Measurements from ENCODE around the gene GTF3C5. TPM values are rescaled to one million over a fixed set of nuclear protein-coding genes. Genes with fewer than 3 reads are reported as not detected.

GTF3C5 gene
- total RNA-seq, 2 experiments from 2014 or later: 91.6 to 97.0 TPM

DNA sequence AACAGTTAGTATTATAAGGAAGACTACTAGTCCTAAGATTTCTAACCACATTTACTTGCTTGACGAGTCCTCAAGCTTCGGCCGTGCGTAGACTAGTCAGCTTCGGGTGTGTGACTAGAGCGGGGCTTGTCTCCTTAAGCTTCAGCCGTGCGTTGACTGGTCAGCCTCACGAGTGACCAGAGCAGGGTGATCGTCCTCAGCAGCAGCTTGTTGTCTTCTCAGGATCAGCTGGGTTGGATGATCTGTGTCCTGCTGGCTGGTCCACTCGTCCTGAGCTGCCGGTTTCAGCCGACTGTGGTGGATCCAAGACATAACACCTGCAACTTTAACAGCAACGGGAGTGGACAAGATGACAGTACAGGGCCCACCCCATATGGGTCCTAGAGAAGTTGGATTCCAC, 47.7 kb downstream of the GTF3C5 start:
- BruUV-seq (replicated peaks): no TSS peak
- H3K27ac ChIP-seq (ENCODE audit: low read depth, low read length, poor library complexity, severe bottlenecking): no peak overlapping the region
- no peaks in the 10 kb centered on the region for H3K9me2 ChIP-seq (ENCODE audit: insufficient read depth, low read length)
- no peaks in the 10 kb centered on the region for H3K79me2 ChIP-seq (ENCODE audit: insufficient read depth, low read depth, low read length)
- no peaks in the 10 kb centered on the region for H4K20me1 ChIP-seq (ENCODE audit: insufficient read depth, low read length)
- no peaks in the 10 kb centered on the region for H3K36me3 ChIP-seq (ENCODE audit: insufficient read depth, low read length)
- no peak overlapping the region for H3K4me3 ChIP-seq (ENCODE audit: low read depth, low read length, poor library complexity, severe bottlenecking)
- no peak overlapping the region for H3K4me2 ChIP-seq (ENCODE audit: low read length)
- DNase-seq (ENCODE audit: low spot score): no peak
- intact Hi-C loops (cut with micrococcal nuclease; ENCODE audit: unreplicated experiment): no loop called here
- TF ChIP-seq EZH2phosphoT487 (IDR thresholded peaks at IDR 0.05; ENCODE audit: borderline replicate concordance, low read depth, low read length): no peak
- TF ChIP-seq, protein P1, sequence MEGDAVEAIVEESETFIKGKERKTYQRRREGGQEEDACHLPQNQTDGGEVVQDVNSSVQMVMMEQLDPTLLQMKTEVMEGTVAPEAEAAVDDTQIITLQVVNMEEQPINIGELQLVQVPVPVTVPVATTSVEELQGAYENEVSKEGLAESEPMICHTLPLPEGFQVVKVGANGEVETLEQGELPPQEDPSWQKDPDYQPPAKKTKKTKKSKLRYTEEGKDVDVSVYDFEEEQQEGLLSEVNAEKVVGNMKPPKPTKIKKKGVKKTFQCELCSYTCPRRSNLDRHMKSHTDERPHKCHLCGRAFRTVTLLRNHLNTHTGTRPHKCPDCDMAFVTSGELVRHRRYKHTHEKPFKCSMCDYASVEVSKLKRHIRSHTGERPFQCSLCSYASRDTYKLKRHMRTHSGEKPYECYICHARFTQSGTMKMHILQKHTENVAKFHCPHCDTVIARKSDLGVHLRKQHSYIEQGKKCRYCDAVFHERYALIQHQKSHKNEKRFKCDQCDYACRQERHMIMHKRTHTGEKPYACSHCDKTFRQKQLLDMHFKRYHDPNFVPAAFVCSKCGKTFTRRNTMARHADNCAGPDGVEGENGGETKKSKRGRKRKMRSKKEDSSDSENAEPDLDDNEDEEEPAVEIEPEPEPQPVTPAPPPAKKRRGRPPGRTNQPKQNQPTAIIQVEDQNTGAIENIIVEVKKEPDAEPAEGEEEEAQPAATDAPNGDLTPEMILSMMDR (conservative IDR thresholded peaks at IDR 0.05; ENCODE audit: low read length): no peak
- no peaks in the 10 kb centered on the region for H3K9me3 ChIP-seq (ENCODE audit: low read length)
- H3K4me1 ChIP-seq (ENCODE audit: insufficient read depth, low read length, poor library complexity, severe bottlenecking): no peaks in the 10 kb centered on the region
- POLR2A ChIA-PET: interaction anchor here (0.6 kb wide), 1 partner anchor 1194 kb away, joined by 3 read pairs; no protein-coding TSS in a partner anchor
- CTCF ChIA-PET (ENCODE audit: unreplicated experiment): no interaction called here
- no peak overlapping the region for H2AFZ ChIP-seq (ENCODE audit: low read length)

DNA sequence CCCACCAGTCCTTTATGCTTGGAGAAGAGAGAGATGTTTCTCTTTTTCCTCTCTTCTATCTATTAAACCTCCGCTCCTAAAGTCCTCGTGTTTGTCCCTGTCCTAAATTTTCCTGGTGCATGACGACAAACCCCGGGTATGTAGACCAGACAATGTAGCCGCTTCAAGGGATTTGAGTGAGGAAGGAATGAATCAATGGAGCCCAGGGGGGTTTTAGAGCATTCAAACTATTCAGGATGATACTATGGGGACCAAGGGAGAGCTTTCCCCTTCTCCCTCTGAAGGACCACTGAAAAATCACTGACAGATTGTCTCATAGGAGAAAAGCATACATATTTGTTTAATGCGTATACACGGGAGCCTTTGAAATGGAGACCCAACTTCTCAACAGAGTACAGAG, 49.4 kb downstream of the GTF3C5 start:
- BruUV-seq (replicated peaks): no TSS peak
- no peaks in the 10 kb centered on the region for H3K9me3 ChIP-seq (ENCODE audit: low read length)
- POLR2A ChIA-PET: no interaction called here

More for the DNA sequence above, 49.4 kb downstream of the GTF3C5 start:
- H3K4me2 ChIP-seq (ENCODE audit: low read length): no peak overlapping the region
- no peak overlapping the region for H2AFZ ChIP-seq (ENCODE audit: low read length)
- H3K4me1 ChIP-seq (ENCODE audit: insufficient read depth, low read length, poor library complexity, severe bottlenecking): no peaks in the 10 kb centered on the region
- no peak for DNase-seq (ENCODE audit: low spot score)
- intact Hi-C loops (cut with micrococcal nuclease; ENCODE audit: unreplicated experiment): no loop called here
- H3K36me3 ChIP-seq (ENCODE audit: insufficient read depth, low read length): no peaks in the 10 kb centered on the region
- H3K27ac ChIP-seq (ENCODE audit: low read depth, low read length, poor library complexity, severe bottlenecking): no peak overlapping the region
- H3K79me2 ChIP-seq (ENCODE audit: insufficient read depth, low read depth, low read length): no peaks in the 10 kb centered on the region
- H4K20me1 ChIP-seq (ENCODE audit: insufficient read depth, low read length): no peaks in the 10 kb centered on the region
- CTCF ChIA-PET (ENCODE audit: unreplicated experiment): no interaction called here
- H3K9me2 ChIP-seq (ENCODE audit: insufficient read depth, low read length): no peaks in the 10 kb centered on the region
- H3K4me3 ChIP-seq (ENCODE audit: low read depth, low read length, poor library complexity, severe bottlenecking): no peak overlapping the region
- no peak for TF ChIP-seq EZH2phosphoT487 (IDR thresholded peaks at IDR 0.05; ENCODE audit: borderline replicate concordance, low read depth, low read length)
- TF ChIP-seq, protein P1 (conservative IDR thresholded peaks at IDR 0.05; ENCODE audit: low read length): no peak

Measured in OCI-LY7 (cell line).